ENCODE measurements around the gene YES1. TPM values are rescaled to one million over a fixed set of nuclear protein-coding genes. Genes with fewer than 3 reads are reported as not detected.

The YES1 gene
- 10 to 100 TPM; 41.2 to 50.4 TPM for total RNA-seq

- Histone ChIP-seq H3K27me3 (replicated peaks; ENCODE audit: insufficient read depth) (no peaks in the 10 kb centered on the region), H3K27ac (peak within 1 kb of the TSS; percentile 91 to 94), H3K4me3 (peak within 1 kb of the TSS; percentile 98), H3K9me3 (no peaks in the 10 kb centered on the region), H3K36me3 (no peaks in the 10 kb centered on the region), H3K4me1 (ENCODE audit: control insufficient read depth in 1 of 2, low read depth in 2 of 2) (peaks cover 10 to 19% of the 10 kb centered on the region in 2 donors)
- peak; percentile 77 for ATAC-seq (ENCODE audit: insufficient number of reproducible peaks, low FRiP score, low read depth)
- no peak for DNase-seq (ENCODE audit: low spot score)
- no peak for TF ChIP-seq CTCF (IDR thresholded peaks at IDR 0.05)
Measured at GRCh38 chr18:811892-812375, at the start of gene YES1. Gene YES1, minus strand, starts transcription at chr18:812242. Its CDS starts 55,415 bp downstream, at chr18:756827.

DNA sequence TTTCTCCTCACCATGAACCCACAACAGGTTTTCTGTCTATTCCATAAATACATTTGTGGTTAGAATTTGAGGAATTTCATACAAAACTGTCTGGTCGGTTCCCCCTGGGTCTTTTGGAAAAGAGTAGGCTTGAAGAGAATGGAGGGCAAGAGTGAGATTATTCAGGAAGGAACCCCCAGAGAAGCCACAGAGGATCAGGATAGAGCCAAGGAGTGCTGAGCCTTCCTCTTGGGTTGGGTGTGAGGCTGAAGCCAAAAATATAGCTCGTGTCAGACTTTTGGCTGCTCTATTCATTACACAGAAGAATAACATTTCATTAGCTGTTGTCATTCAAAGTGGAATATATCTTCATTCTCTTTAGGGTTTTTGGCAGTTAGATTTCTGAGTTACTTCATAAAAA is 45.9 kb upstream of the YES1 start:
- ATAC-seq (ENCODE audit: insufficient number of reproducible peaks, low FRiP score, low read depth) (no peak), DNase-seq (ENCODE audit: low spot score) (no peak)
- Histone ChIP-seq H3K36me3 (no peaks in the 10 kb centered on the region), H3K9me3 (no peaks in the 10 kb centered on the region), H3K27ac (no peak overlapping the region), H3K4me3 (no peak overlapping the region), H3K27me3 (replicated peaks; ENCODE audit: insufficient read depth) (no peaks in the 10 kb centered on the region), H3K4me1 (ENCODE audit: control insufficient read depth in 1 of 2, low read depth in 2 of 2) (no peaks in the 10 kb centered on the region)
- TF ChIP-seq CTCF (IDR thresholded peaks at IDR 0.05) = no peak

DNA sequence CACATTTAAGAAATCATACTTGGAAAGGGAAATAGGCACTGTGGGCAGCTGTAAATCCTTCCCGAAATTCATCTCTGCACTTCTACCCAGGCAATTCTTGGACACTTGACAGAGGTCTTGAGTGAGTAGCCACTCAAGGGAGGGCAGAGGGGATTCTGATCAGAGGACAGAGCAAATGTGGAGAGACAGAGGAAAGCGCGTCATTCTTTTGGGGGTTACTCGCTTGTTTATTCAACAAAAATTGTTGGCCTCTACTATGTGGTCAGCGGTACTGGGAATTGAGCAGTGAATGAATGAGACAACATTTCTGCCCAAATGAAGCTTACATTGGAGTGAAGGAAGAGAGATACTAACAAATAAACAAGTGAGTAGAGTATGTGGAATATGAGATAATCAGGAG is 41.4 kb upstream of the YES1 start:
- no peak for TF ChIP-seq CTCF (IDR thresholded peaks at IDR 0.05)
- Histone ChIP-seq H3K9me3 (no peaks in the 10 kb centered on the region), H3K4me1 (ENCODE audit: control insufficient read depth in 1 of 2, low read depth in 2 of 2) (no peaks in the 10 kb centered on the region), H3K27me3 (replicated peaks; ENCODE audit: insufficient read depth) (no peaks in the 10 kb centered on the region), H3K4me3 (no peak overlapping the region), H3K36me3 (no peaks in the 10 kb centered on the region), H3K27ac (no peak overlapping the region)
- DNase-seq (ENCODE audit: low spot score) (no peak), ATAC-seq (ENCODE audit: insufficient number of reproducible peaks, low FRiP score, low read depth) (no peak)

DNA sequence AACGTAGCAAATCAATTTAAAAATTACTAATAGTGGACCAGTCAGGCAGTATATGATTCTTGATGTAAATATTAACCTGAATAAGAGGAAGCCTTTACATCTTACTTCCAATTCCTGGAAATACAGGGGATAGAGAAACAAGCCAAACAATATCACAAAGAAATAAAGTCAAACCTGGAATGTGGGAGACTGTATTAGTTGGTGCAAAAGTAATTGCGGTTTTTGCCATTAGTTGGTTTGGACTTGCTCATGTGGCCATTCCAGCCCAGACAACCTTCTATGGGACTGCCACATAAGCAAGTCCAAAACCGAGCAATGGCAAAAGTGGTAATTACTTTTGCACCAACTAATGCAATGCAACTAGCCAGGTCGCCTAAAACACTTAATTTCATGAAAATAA is 38.9 kb upstream of the YES1 start:
- Histone ChIP-seq H3K36me3 (no peaks in the 10 kb centered on the region), H3K27ac (no peak overlapping the region), H3K4me1 (ENCODE audit: control insufficient read depth in 1 of 2, low read depth in 2 of 2) (no peaks in the 10 kb centered on the region), H3K4me3 (no peak overlapping the region), H3K9me3 (no peaks in the 10 kb centered on the region), H3K27me3 (replicated peaks; ENCODE audit: insufficient read depth) (no peaks in the 10 kb centered on the region)
- TF ChIP-seq CTCF (IDR thresholded peaks at IDR 0.05) = no peak
- ATAC-seq (ENCODE audit: insufficient number of reproducible peaks, low FRiP score, low read depth) = no peak
- DNase-seq (ENCODE audit: low spot score) = no peak

DNA sequence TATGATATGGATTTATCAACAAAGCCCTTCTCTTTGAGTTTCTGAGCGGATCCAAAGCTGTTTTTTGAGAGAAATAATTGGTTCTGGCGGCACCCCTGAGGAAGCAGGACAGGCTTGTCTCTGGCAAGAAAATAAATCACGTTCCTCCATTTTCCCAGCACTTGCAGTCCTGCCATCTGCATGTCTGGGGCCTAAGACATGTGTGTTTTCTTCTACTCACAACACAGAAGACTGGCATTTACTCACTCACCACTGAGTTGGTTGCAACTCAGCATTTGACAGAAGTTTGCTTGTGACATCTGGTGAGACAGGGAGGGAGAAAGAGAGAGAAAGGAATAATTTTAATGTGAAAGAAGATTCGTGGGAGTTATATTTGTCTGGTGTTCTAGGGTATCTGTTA is 37.0 kb upstream of the YES1 start:
- Histone ChIP-seq H3K36me3 (no peaks in the 10 kb centered on the region), H3K4me1 (ENCODE audit: control insufficient read depth in 1 of 2, low read depth in 2 of 2) (no peaks in the 10 kb centered on the region), H3K27ac (no peak overlapping the region), H3K9me3 (no peaks in the 10 kb centered on the region), H3K4me3 (no peak overlapping the region), H3K27me3 (replicated peaks; ENCODE audit: insufficient read depth) (no peaks in the 10 kb centered on the region)
- TF ChIP-seq CTCF (IDR thresholded peaks at IDR 0.05) = no peak
- no peak for ATAC-seq (ENCODE audit: insufficient number of reproducible peaks, low FRiP score, low read depth)
- no peak for DNase-seq (ENCODE audit: low spot score)

Measured in thoracic aorta (tissue), 2 donors.